Endothelial cell of umbilical vein (primary cell): ENCODE results near the gene GALNT17. TPM values are rescaled to one million over a fixed set of nuclear protein-coding genes. Genes with fewer than 3 reads are reported as not detected.

ENCODE experiments used
- BruUV-seq: library from RNA; stranded (reverse); fragments of 400-500 nt; replicated peaks from 2 replicates; lab custom pipeline; 2021; lab: Mats Ljungman, UMichigan
- CTCF ChIA-PET: fragments of 300-600, 350-600 bp; sonication (Branson Sonifier 250); formaldehyde crosslinking; loops from one replicate; lab custom pipeline; 2021; ENCODE audit warnings: antibody characterized with exemption, inconsistent platforms; lab: Charles Lee
- POLR2A ChIA-PET: fragments of 300-600, 350-600 bp; sonication (Branson Sonifier 250); formaldehyde crosslinking; loops from one replicate; lab custom pipeline; 2021; ENCODE audit warnings: antibody characterized with exemption, inconsistent platforms; lab: Charles Lee
- DNase-seq: peaks from one replicate; pipeline ENCODE4 v3.0.0-alpha.2; 2011; ENCODE audit warnings: low read depth, low spot score
- FAIRE-seq: peaks from 2 replicates; lab custom pipeline; 2011; peaks lifted over from hg19 to GRCh38; lab: Jason Lieb, UNC
- H2AFZ ChIP-seq: 2 replicates; pipeline ENCODE4 v1.6.0; 2012; ENCODE audit warnings: low read depth, low read length, control low read depth, inconsistent platforms
- H3K27ac ChIP-seq: 2 replicates; pipeline ENCODE4 v1.5.1; 2011; ENCODE audit warnings: low read depth, mild to moderate bottlenecking, control low read depth, low read length, moderate library complexity; ENCODE audit not compliant: insufficient read depth
- H3K27me3 ChIP-seq, 2 experiments: 2 replicates each; pipeline versions ENCODE4 v1.6.0 to v1.6.1; 2011; ENCODE audit warnings: low read length in 2 of 2, mixed read lengths in 1 of 2; ENCODE audit not compliant: control insufficient read depth in 2 of 2, insufficient read depth in 2 of 2
- H3K36me3 ChIP-seq, 2 experiments: 2 replicates in 1 of 2; 3 replicates in 1 of 2; pipeline ENCODE4 v1.5.1; 2011; ENCODE audit warnings: low read length in 2 of 2, mild to moderate bottlenecking in 1 of 2, moderate library complexity in 1 of 2; ENCODE audit not compliant: control insufficient read depth in 2 of 2, insufficient read depth in 2 of 2; ENCODE audit errors: extremely low read depth in 1 of 2
- H3K4me1 ChIP-seq: 3 replicates; pipeline ENCODE4 v1.5.1; 2011; ENCODE audit warnings: mild to moderate bottlenecking, low read length; ENCODE audit not compliant: control insufficient read depth, insufficient read depth; ENCODE audit errors: extremely low read depth
- H3K4me2 ChIP-seq: 2 replicates; pipeline ENCODE4 v1.6.1; 2011; ENCODE audit warnings: low read length, control low read depth, mixed read lengths; ENCODE audit not compliant: insufficient read depth
- H3K4me3 ChIP-seq, 3 experiments: fragments of 200-600 bp in 1 of 3; sonication (generic), shearing (Covaris generic) in 1 of 3; replicated peaks in 1 of 3; 2 replicates each; pipeline ENCODE4 v1.5.1; 2011 to 2016; ENCODE audit warnings: control low read depth in 3 of 3, low read length in 3 of 3, mild to moderate bottlenecking in 2 of 3, inconsistent platforms in 1 of 3, low read depth in 1 of 3, moderate library complexity in 1 of 3; ENCODE audit not compliant: insufficient read depth in 1 of 3
- H3K79me2 ChIP-seq: 2 replicates; pipeline ENCODE4 v1.6.0; 2012; ENCODE audit warnings: low read length, inconsistent platforms; ENCODE audit not compliant: control insufficient read depth, insufficient read depth
- H3K9ac ChIP-seq: replicated peaks from 2 replicates; pipeline ENCODE3; 2011; ENCODE audit warnings: low read length, control low read depth; ENCODE audit not compliant: insufficient read depth; ENCODE audit errors: extremely low read depth
- H3K9me1 ChIP-seq: replicated peaks from 3 replicates; pipeline ENCODE4 v1.6.0; 2011; ENCODE audit warnings: mild to moderate bottlenecking, low read length; ENCODE audit not compliant: control insufficient read depth, insufficient read depth; ENCODE audit errors: extremely low read depth
- H3K9me3 ChIP-seq: replicated peaks from 2 replicates; pipeline ENCODE4 v1.5.1; 2012; ENCODE audit warnings: low read length, inconsistent platforms; ENCODE audit not compliant: control insufficient read depth, insufficient read depth
- H4K20me1 ChIP-seq: replicated peaks from 2 replicates; pipeline ENCODE3; 2011; ENCODE audit warnings: mild to moderate bottlenecking, low read length; ENCODE audit not compliant: control insufficient read depth, insufficient read depth; ENCODE audit errors: extremely low read depth
- EZH2 ChIP-seq: IDR thresholded peaks from 2 replicates; pipeline ENCODE4 v1.6.1; 2012; ENCODE audit warnings: borderline replicate concordance, low read depth, mild to moderate bottlenecking, moderate library complexity, low read length, inconsistent platforms; ENCODE audit not compliant: severe bottlenecking
- FOS ChIP-seq: IDR thresholded peaks from 2 replicates; pipeline ENCODE4 v1.6.1; 2011; ENCODE audit warnings: mild to moderate bottlenecking, low read length, moderate library complexity, borderline replicate concordance; ENCODE audit not compliant: insufficient read depth
- GATA2 ChIP-seq: IDR thresholded peaks from 2 replicates; pipeline ENCODE4 v1.7.0; 2011; ENCODE audit warnings: low read depth, mild to moderate bottlenecking, moderate library complexity, mixed read lengths, low read length; ENCODE audit not compliant: insufficient read length, insufficient read depth
- JUN ChIP-seq: IDR thresholded peaks from 2 replicates; pipeline ENCODE4 v1.6.1; 2011; ENCODE audit warnings: borderline replicate concordance, low read depth; ENCODE audit not compliant: insufficient read length, insufficient read depth
- MYC ChIP-seq: IDR thresholded peaks from one replicate; pipeline ENCODE4 v1.6.1; 2011; ENCODE audit warnings: mild to moderate bottlenecking, low read depth, low read length
- POLR2A ChIP-seq: IDR thresholded peaks from 2 replicates; pipeline ENCODE4 v1.6.1; 2012; ENCODE audit warnings: low read depth, mild to moderate bottlenecking, control low read depth, low read length
- POLR2AphosphoS5 ChIP-seq: IDR thresholded peaks from 2 replicates; pipeline ENCODE4 v1.6.1; 2012; ENCODE audit warnings: low read depth, mild to moderate bottlenecking, control low read depth, low read length, moderate library complexity; ENCODE audit not compliant: insufficient read depth
- dilution Hi-C: fragments of 300-500 bp; cut with MboI; formaldehyde crosslinking; loops from one replicate; pipeline ENCODE4 v1.15.0; 2019; ENCODE audit warnings: low sequenced_read_pairs; ENCODE audit not compliant: extremely low pct_ligation_motif_present
- intact Hi-C: fragments of 100-400 bp; cut with micrococcal nuclease; formaldehyde crosslinking; loops from one replicate; pipeline ENCODE4 v1.10.0; 2022
- polyA plus RNA-seq, 4 experiments: library from polyadenylated mRNA; depleted of rRNA in 3 of 4; stranded (reverse) in 3 of 4; unstranded in 1 of 4; fragments of >200 nt; gene quantifications; 2 replicates each; pipeline versions ENCODE4 v1.2.1 to v1.2.3, GENCODE V29; 2011 to 2012; ENCODE audit warnings: missing spikeins in 1 of 4
- total RNA-seq: library from RNA; stranded (reverse); gene quantifications from 2 replicates; pipeline ENCODE4 v1.2.3, GENCODE V29; 2021
- TF ChIP-seq, protein P1 (sequence below), 2 donors: IDR thresholded peaks; 1 replicate in 1 of 2; 2 replicates in 1 of 2; pipeline ENCODE4 v1.5.1; 2011; ENCODE audit warnings: low read length in 2 of 2, mild to moderate bottlenecking in 2 of 2, moderate library complexity in 2 of 2, control low read depth in 1 of 2, inconsistent platforms in 1 of 2, low read depth in 1 of 2; ENCODE audit not compliant: insufficient read depth in 1 of 2; ENCODE audit errors: extremely low read depth in 1 of 2
- TF ChIP-seq, protein P2 (sequence below): IDR thresholded peaks from 2 replicates; pipeline ENCODE4 v1.6.1; 2011; ENCODE audit not compliant: insufficient read depth, insufficient read length

The GALNT17 gene
- total and polyA plus RNA-seq, 2 donors (not counting 3 experiments of a cell fraction or from before 2014, with no cell fraction given) = not detected

DNA sequence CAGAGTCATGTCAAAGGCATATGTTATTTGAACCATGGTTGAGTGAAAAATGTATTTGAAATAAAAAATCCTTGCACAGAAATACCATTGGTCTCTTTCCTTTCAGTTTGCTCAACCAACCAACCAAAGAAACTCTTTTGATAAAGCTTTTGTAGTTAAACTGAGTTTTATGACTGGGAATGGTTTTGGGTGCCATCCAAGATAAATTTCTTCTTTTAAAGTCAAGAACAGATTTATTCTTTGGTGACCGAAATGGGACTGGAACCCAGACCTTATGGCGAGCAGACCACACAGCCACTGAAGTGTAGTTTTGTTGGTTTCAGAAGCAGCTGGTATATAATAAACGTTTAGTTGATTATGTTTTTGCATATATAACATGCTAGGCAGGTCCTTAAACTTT lies 2.8 kb upstream of the GALNT17 start:
- H3K4me3 ChIP-seq = no peak overlapping the region
- no peaks in the 10 kb centered on the region for H3K9me1 ChIP-seq
- no peak overlapping the region for H2AFZ ChIP-seq
- TF ChIP-seq, protein P1, sequence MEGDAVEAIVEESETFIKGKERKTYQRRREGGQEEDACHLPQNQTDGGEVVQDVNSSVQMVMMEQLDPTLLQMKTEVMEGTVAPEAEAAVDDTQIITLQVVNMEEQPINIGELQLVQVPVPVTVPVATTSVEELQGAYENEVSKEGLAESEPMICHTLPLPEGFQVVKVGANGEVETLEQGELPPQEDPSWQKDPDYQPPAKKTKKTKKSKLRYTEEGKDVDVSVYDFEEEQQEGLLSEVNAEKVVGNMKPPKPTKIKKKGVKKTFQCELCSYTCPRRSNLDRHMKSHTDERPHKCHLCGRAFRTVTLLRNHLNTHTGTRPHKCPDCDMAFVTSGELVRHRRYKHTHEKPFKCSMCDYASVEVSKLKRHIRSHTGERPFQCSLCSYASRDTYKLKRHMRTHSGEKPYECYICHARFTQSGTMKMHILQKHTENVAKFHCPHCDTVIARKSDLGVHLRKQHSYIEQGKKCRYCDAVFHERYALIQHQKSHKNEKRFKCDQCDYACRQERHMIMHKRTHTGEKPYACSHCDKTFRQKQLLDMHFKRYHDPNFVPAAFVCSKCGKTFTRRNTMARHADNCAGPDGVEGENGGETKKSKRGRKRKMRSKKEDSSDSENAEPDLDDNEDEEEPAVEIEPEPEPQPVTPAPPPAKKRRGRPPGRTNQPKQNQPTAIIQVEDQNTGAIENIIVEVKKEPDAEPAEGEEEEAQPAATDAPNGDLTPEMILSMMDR (IDR thresholded peaks at IDR 0.05; ENCODE audit: extremely low read depth in 1 of 2, insufficient read depth in 1 of 2, low read depth in 1 of 2, low read length in 2 of 2) = no peak
- no peak for TF ChIP-seq MYC
- no peak for TF ChIP-seq EZH2
- no peak for TF ChIP-seq POLR2A
- no peak for TF ChIP-seq GATA2
- TF ChIP-seq JUN = no peak
- no peak for TF ChIP-seq FOS
- no peak for TF ChIP-seq POLR2AphosphoS5
- TF ChIP-seq, protein P2, sequence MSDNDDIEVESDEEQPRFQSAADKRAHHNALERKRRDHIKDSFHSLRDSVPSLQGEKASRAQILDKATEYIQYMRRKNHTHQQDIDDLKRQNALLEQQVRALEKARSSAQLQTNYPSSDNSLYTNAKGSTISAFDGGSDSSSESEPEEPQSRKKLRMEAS = no peak
- H3K4me1 ChIP-seq = no peaks in the 10 kb centered on the region
- H3K27ac ChIP-seq = no peak overlapping the region
- POLR2A ChIA-PET = no interaction called here
- no peaks in the 10 kb centered on the region for H3K36me3 ChIP-seq
- FAIRE-seq (no peak), DNase-seq (no peak)
- intact Hi-C loops = no loop called here
- BruUV-seq = no TSS peak
- no peak overlapping the region for H3K9ac ChIP-seq
- H3K27me3 ChIP-seq = peaks cover 0 to 6% of the 10 kb centered on the region in 2 experiments
- H3K79me2 ChIP-seq = no peaks in the 10 kb centered on the region
- no peaks in the 10 kb centered on the region for H4K20me1 ChIP-seq
- CTCF ChIA-PET = no interaction called here
- H3K9me3 ChIP-seq = no peaks in the 10 kb centered on the region
- dilution Hi-C loops = no loop called here
- H3K4me2 ChIP-seq = no peak overlapping the region
